HepG2 (cell line): ENCODE data around the gene SGSH. TPM values are rescaled to one million over a fixed set of nuclear protein-coding genes. Genes with fewer than 3 reads are reported as not detected.

ENCODE experiments used
- HBP1 ChIP-seq: IDR thresholded peaks from 2 replicates; pipeline ENCODE4 v1.6.1; 2016; ENCODE audit warnings: low read depth, control low read depth
- KDM6A ChIP-seq: IDR thresholded peaks from 2 replicates; pipeline ENCODE4 v1.6.1; 2016; ENCODE audit warnings: low read depth
- NR1H2 ChIP-seq: sonication (generic); formaldehyde crosslinking; IDR thresholded peaks from 2 replicates; pipeline ENCODE4 v1.8.1; 2022; ENCODE audit warnings: low read depth, missing genetic modification reagents, borderline replicate concordance
- TP53 ChIP-seq: sonication (generic); formaldehyde crosslinking; conservative IDR thresholded peaks from 2 replicates; pipeline ENCODE4 v1.4.0; 2020; ENCODE audit warnings: missing genetic modification reagents
- ZNF143 ChIP-seq: sonication (generic); formaldehyde crosslinking; IDR thresholded peaks from 2 replicates; pipeline ENCODE4 v1.4.0; 2020; ENCODE audit warnings: missing genetic modification reagents
- ZNF207 ChIP-seq: fragments of 450-650 bp; IDR thresholded peaks from 2 replicates; pipeline ENCODE4 v1.6.1; 2016; ENCODE audit warnings: antibody characterized with exemption, borderline replicate concordance
- ZNF281 ChIP-seq: sonication (generic); formaldehyde crosslinking; IDR thresholded peaks from 2 replicates; pipeline ENCODE4 v1.4.0; 2020; ENCODE audit warnings: missing genetic modification reagents, borderline replicate concordance
- ZNF318 ChIP-seq: sonication (generic); formaldehyde crosslinking; IDR thresholded peaks from 2 replicates; pipeline ENCODE4 v1.4.0; 2020; ENCODE audit warnings: mild to moderate bottlenecking, missing genetic modification reagents
- ZNF326 ChIP-seq: sonication (generic); formaldehyde crosslinking; IDR thresholded peaks from 2 replicates; pipeline ENCODE4 v1.4.0; 2020; ENCODE audit warnings: missing genetic modification reagents, borderline replicate concordance
- ZNF576 ChIP-seq: sonication (generic); formaldehyde crosslinking; IDR thresholded peaks from 2 replicates; pipeline ENCODE4 v1.4.0; 2020; ENCODE audit warnings: mild to moderate bottlenecking, missing genetic modification reagents
- ZNF629 ChIP-seq: sonication (generic); formaldehyde crosslinking; conservative IDR thresholded peaks from 2 replicates; pipeline ENCODE4 v1.5.0; 2020; ENCODE audit warnings: missing genetic modification reagents
- ZNF839 ChIP-seq: sonication (generic); formaldehyde crosslinking; IDR thresholded peaks from 2 replicates; pipeline ENCODE4 v1.4.0; 2020; ENCODE audit warnings: missing genetic modification reagents, mild to moderate bottlenecking, borderline replicate concordance
- ZNF883 ChIP-seq: sonication (generic); formaldehyde crosslinking; IDR thresholded peaks from 2 replicates; pipeline ENCODE4 v1.5.1; 2020; ENCODE audit warnings: mild to moderate bottlenecking, missing genetic modification reagents; ENCODE audit errors: not compliant biosample characterization
- polyA plus RNA-seq, 8 experiments: library from polyadenylated mRNA; depleted of rRNA in 3 of 8; stranded (reverse) in 7 of 8; unstranded in 1 of 8; fragments of >200 nt; fragmentation: Illumina TruSeq in 4 of 8; extraction: Trizol in 4 of 8; gene quantifications; 2 replicates each; pipeline versions ENCODE4 v1.2.1 to v1.2.3, GENCODE V29; 2011 to 2016; ENCODE audit warnings: low read depth in 4 of 8, missing spikeins in 1 of 8, mixed read lengths in 1 of 8; ENCODE audit not compliant: insufficient read depth in 1 of 8
- total RNA-seq, 5 experiments: library from RNA; depleted of rRNA; stranded (reverse); fragments of >200 nt; fragmentation: Illumina TruSeq; extraction: Trizol; gene quantifications; 2 replicates each; pipeline ENCODE4 v1.2.3, GENCODE V29; 2016; ENCODE audit warnings: low read depth in 1 of 5

The SGSH gene
- total and polyA plus RNA-seq, 2 of the 13 experiments (the other 11 are each of a cell fraction or from before 2014, with no cell fraction given), result 12.2 to 17.6 TPM

- TF ChIP-seq ZNF318 (CRISPR knock-in tag), result peak; percentile 92
- TF ChIP-seq NR1H2, result no peak
- TF ChIP-seq HBP1 (CRISPR knock-in tag), result peak; percentile 87
- TF ChIP-seq ZNF839, result no peak
- 0 out of 2 replicates have a peak, but pooled peaks have one; percentile 33 for TF ChIP-seq ZNF143 (CRISPR knock-in tag)
- TF ChIP-seq ZNF326 (CRISPR knock-in tag), result no peak
- no peak for TF ChIP-seq ZNF576 (CRISPR knock-in tag)
- peak; percentile 100 for TF ChIP-seq ZNF281
- TF ChIP-seq ZNF629 (CRISPR knock-in tag), result no peak; the same call in 1 of the 2 replicates
- peak; percentile 84 for TF ChIP-seq ZNF883
- 0 out of 2 replicates have a peak, but pooled peaks have one; percentile 34 for TF ChIP-seq TP53 (CRISPR knock-in tag)
- no peak for TF ChIP-seq ZNF207
- TF ChIP-seq KDM6A (CRISPR knock-in tag), result peak; percentile 97
Measured at GRCh38 chr17:80261159-80261894, 41.2 kb upstream of the SGSH start (continued).
